HepG2 (cell line): ENCODE measurements around the gene SCRT2. TPM values are rescaled to one million over a fixed set of nuclear protein-coding genes. Genes with fewer than 3 reads are reported as not detected.
A peak's percentile ranks its signal among the peaks of the same experiment; 100 is the strongest.

Source experiments
- CAMTA2 ChIP-seq: sonication (generic); formaldehyde crosslinking; IDR thresholded peaks from 2 replicates; pipeline ENCODE4 v1.4.0; 2020; ENCODE audit warnings: mild to moderate bottlenecking, missing genetic modification reagents, borderline replicate concordance
- CHD4 ChIP-seq: fragments of 200-600 bp; sonication (generic); IDR thresholded peaks from 2 replicates; pipeline ENCODE4 v1.7.0; 2017; ENCODE audit warnings: mild to moderate bottlenecking, low read length, borderline replicate concordance
- ELF1 ChIP-seq: sonication (generic); formaldehyde crosslinking; IDR thresholded peaks from 2 replicates; pipeline ENCODE4 v1.4.0; 2020; ENCODE audit warnings: missing genetic modification reagents
- GPBP1L1 ChIP-seq: sonication (generic); formaldehyde crosslinking; IDR thresholded peaks from 2 replicates; pipeline ENCODE4 v1.5.0; 2020; ENCODE audit warnings: mild to moderate bottlenecking, missing genetic modification reagents
- HNF4A ChIP-seq: sonication (generic); formaldehyde crosslinking; IDR thresholded peaks from 2 replicates; pipeline ENCODE4 v1.4.0; 2020; ENCODE audit warnings: missing genetic modification reagents
- HNRNPUL1 ChIP-seq: fragments of 200-400 bp; formaldehyde crosslinking; IDR thresholded peaks from 2 replicates; pipeline ENCODE4 v1.6.1; 2017; ENCODE audit warnings: low read depth, mild to moderate bottlenecking, low read length, moderate library complexity
- JUND ChIP-seq: sonication (generic); formaldehyde crosslinking; IDR thresholded peaks from 2 replicates; pipeline ENCODE4 v1.8.0; 2022; ENCODE audit warnings: mild to moderate bottlenecking, missing genetic modification reagents
- LCORL ChIP-seq, 2 experiments: fragments of 450-650 bp in 1 of 2; sonication (generic) in 1 of 2; formaldehyde crosslinking in 1 of 2; IDR thresholded peaks; 2 replicates each; pipeline versions ENCODE4 v1.5.0 to v1.6.1; 2017 to 2020; ENCODE audit warnings: antibody characterized with exemption in 1 of 2, missing genetic modification reagents in 1 of 2
- MTA1 ChIP-seq: sonication (generic); formaldehyde crosslinking; IDR thresholded peaks from 2 replicates; pipeline ENCODE4 v1.4.0; 2020; ENCODE audit warnings: missing genetic modification reagents, mild to moderate bottlenecking, borderline replicate concordance
- NFATC3 ChIP-seq: sonication (generic); formaldehyde crosslinking; IDR thresholded peaks from 2 replicates; pipeline ENCODE4 v1.5.1; 2020; ENCODE audit warnings: mild to moderate bottlenecking, missing genetic modification reagents
- PAWR ChIP-seq: sonication (generic); formaldehyde crosslinking; IDR thresholded peaks from 2 replicates; pipeline ENCODE4 v1.4.0; 2020; ENCODE audit warnings: missing genetic modification reagents, mild to moderate bottlenecking, borderline replicate concordance
- PITX1 ChIP-seq: sonication (generic); formaldehyde crosslinking; IDR thresholded peaks from 2 replicates; pipeline ENCODE4 v1.5.1; 2020; ENCODE audit warnings: mild to moderate bottlenecking, missing genetic modification reagents
- REPIN1 ChIP-seq: sonication (generic); formaldehyde crosslinking; IDR thresholded peaks from 2 replicates; pipeline ENCODE4 v1.8.0; 2022; ENCODE audit warnings: missing genetic modification reagents, low read depth, mild to moderate bottlenecking, borderline replicate concordance
- RXRA ChIP-seq: sonication (generic); formaldehyde crosslinking; IDR thresholded peaks from 2 replicates; pipeline ENCODE4 v1.5.1; 2020; ENCODE audit warnings: missing genetic modification reagents
- SRY ChIP-seq: sonication (generic); formaldehyde crosslinking; IDR thresholded peaks from 2 replicates; pipeline ENCODE4 v1.8.0; 2022; ENCODE audit warnings: mild to moderate bottlenecking, missing genetic modification reagents
- TBL1XR1 ChIP-seq: fragments of 150-350 bp; IDR thresholded peaks from 2 replicates; pipeline ENCODE4 v1.6.1; 2014; ENCODE audit warnings: borderline replicate concordance, low read length; ENCODE audit not compliant: partially characterized antibody
- ZBTB3 ChIP-seq: sonication (generic); formaldehyde crosslinking; IDR thresholded peaks from 2 replicates; pipeline ENCODE4 v1.4.0; 2020; ENCODE audit warnings: low read depth, mild to moderate bottlenecking, moderate library complexity, missing genetic modification reagents, borderline replicate concordance
- ZNF30 ChIP-seq: sonication (generic); formaldehyde crosslinking; IDR thresholded peaks from 2 replicates; pipeline ENCODE4 v1.5.0; 2020; ENCODE audit warnings: mild to moderate bottlenecking, missing genetic modification reagents
- ZNF333 ChIP-seq: sonication (generic); formaldehyde crosslinking; IDR thresholded peaks from 2 replicates; pipeline ENCODE4 v1.4.0; 2020; ENCODE audit warnings: mild to moderate bottlenecking, missing genetic modification reagents, borderline replicate concordance
- ZNF556 ChIP-seq: sonication (generic); formaldehyde crosslinking; IDR thresholded peaks from 2 replicates; pipeline ENCODE4 v1.4.0; 2020; ENCODE audit warnings: mild to moderate bottlenecking, missing genetic modification reagents, borderline replicate concordance
- ZNF557 ChIP-seq: sonication (generic); formaldehyde crosslinking; IDR thresholded peaks from 2 replicates; pipeline ENCODE4 v1.4.0; 2020; ENCODE audit warnings: missing genetic modification reagents
- ZNF652 ChIP-seq: IDR thresholded peaks from 2 replicates; pipeline ENCODE4 v1.6.1; 2016; ENCODE audit warnings: low read depth, borderline replicate concordance
- ZNF660 ChIP-seq: sonication (generic); formaldehyde crosslinking; IDR thresholded peaks from 2 replicates; pipeline ENCODE4 v1.5.1; 2020; ENCODE audit warnings: mild to moderate bottlenecking, low read depth, missing genetic modification reagents, borderline replicate concordance
- ZSCAN21 ChIP-seq: sonication (generic); formaldehyde crosslinking; IDR thresholded peaks from 2 replicates; pipeline ENCODE4 v1.8.0; 2022; ENCODE audit warnings: mild to moderate bottlenecking, missing genetic modification reagents, moderate library complexity, borderline replicate concordance
- polyA plus RNA-seq, 8 experiments: library from polyadenylated mRNA; depleted of rRNA in 3 of 8; stranded (reverse) in 7 of 8; unstranded in 1 of 8; fragments of >200 nt; fragmentation: Illumina TruSeq in 4 of 8; extraction: Trizol in 4 of 8; gene quantifications; 2 replicates each; pipeline versions ENCODE4 v1.2.1 to v1.2.3, GENCODE V29; 2011 to 2016; ENCODE audit warnings: low read depth in 4 of 8, missing spikeins in 1 of 8, mixed read lengths in 1 of 8; ENCODE audit not compliant: insufficient read depth in 1 of 8
- total RNA-seq, 5 experiments: library from RNA; depleted of rRNA; stranded (reverse); fragments of >200 nt; fragmentation: Illumina TruSeq; extraction: Trizol; gene quantifications; 2 replicates each; pipeline ENCODE4 v1.2.3, GENCODE V29; 2016; ENCODE audit warnings: low read depth in 1 of 5

The SCRT2 gene
- total and polyA plus RNA-seq, 2 of the 13 experiments (the other 11 are each of a cell fraction or from before 2014, with no cell fraction given) = not detected

- TF ChIP-seq RXRA (CRISPR knock-in tag) (peak; percentile 67), ZNF333 (CRISPR knock-in tag) (peak; percentile 87), CHD4 (peak; percentile 66), TBL1XR1 (peak; percentile 63), ZNF557 (CRISPR knock-in tag) (peak; percentile 57; the same call in 1 of the 2 replicates), ZBTB3 (CRISPR knock-in tag) (peak; percentile 65; the same call in 1 of the 2 replicates), JUND (CRISPR knock-in tag) (peak; percentile 52; the same call in 1 of the 2 replicates), PITX1 (no peak; the same call in none of the 2 replicates), MTA1 (peak; percentile 80; the same call in 1 of the 2 replicates), LCORL (IDR thresholded peaks at IDR 0.05) (no peak), LCORL (CRISPR knock-in tag; IDR thresholded peaks at IDR 0.05) (peak; percentile 93), ZNF660 (CRISPR knock-in tag) (no peak), ZNF556 (CRISPR knock-in tag) (peak; percentile 87; the same call in 1 of the 2 replicates), ZNF30 (CRISPR knock-in tag) (no peak), HNF4A (peak; percentile 87), GPBP1L1 (CRISPR knock-in tag) (no peak), NFATC3 (CRISPR knock-in tag) (peak; percentile 39; the same call in 1 of the 2 replicates), SRY (CRISPR knock-in tag) (peak; percentile 39), HNRNPUL1 (no peak), ZNF652 (peak; percentile 96), CAMTA2 (CRISPR knock-in tag) (peak; percentile 99), ELF1 (CRISPR knock-in tag) (peak; percentile 95), PAWR (CRISPR knock-in tag) (no peak), ZSCAN21 (peak; percentile 64; the same call in 1 of the 2 replicates), REPIN1 (peak; percentile 89; the same call in 1 of the 2 replicates)
These were observed 30.1 kb downstream of the SCRT2 start (continued) for GRCh38 chr20:645318-646106.
